GM18951 (cell line): Measurements from ENCODE around the gene FAM90A26.
"Not testable (repeated sequence)": the region's sequence is repeated elsewhere in the genome, so short reads cannot be mapped to it uniquely, and the experiment has no call there.

Experiments used
- in situ Hi-C: fragments of 300-500 bp; cut with MboI; formaldehyde crosslinking; loops from one replicate; pipeline ENCODE4 v1.12.0; 2022; ENCODE audit warnings: low sequenced_read_pairs, mixed read lengths, inconsistent platforms; ENCODE audit not compliant: unreplicated experiment

FAM90A26 gene

GRCh38 chr4:9153571-9154157, 16.5 kb upstream of the FAM90A26 start:
- in situ Hi-C loops = not testable (repeated sequence)

- in situ Hi-C loops = not testable (repeated sequence)
Observed at GRCh38 chr4:9155101-9155886, 14.9 kb upstream of the FAM90A26 start.

- in situ Hi-C loops = not testable (repeated sequence)
Observed at GRCh38 chr4:9158392-9158791, 11.8 kb upstream of the FAM90A26 start.

DNA sequence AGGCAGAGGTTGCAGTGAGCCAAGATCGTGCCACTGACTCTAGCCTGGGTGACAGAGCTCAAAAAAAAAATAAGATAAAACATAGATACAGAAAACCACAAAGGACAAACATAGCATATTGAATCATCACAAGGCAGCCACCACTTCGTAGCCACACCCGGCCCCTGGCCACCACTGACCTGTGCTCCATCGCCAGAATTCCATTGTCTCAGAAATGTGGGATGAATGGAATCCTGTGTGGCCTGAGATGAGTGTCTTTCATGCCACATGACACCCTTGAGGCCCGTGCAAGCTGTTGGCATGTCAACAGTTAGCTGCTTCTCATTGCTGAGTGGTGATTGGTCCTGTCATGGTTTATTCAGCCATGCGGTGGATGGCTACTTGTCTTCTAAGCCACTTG, 10.2 kb upstream of the FAM90A26 start:
- in situ Hi-C loops = not testable (repeated sequence)

GRCh38 chr4:9165990-9166389, 4.2 kb upstream of the FAM90A26 start:
- in situ Hi-C loops = not testable (repeated sequence)

GRCh38 chr4:9210357-9210756, 40.1 kb downstream of the FAM90A26 start, which contains the start of gene USP17L10:
TSS of gene USP17L10 (plus strand) at chr4:9210657. CDS start at chr4:9210657, 0 bp downstream.
- in situ Hi-C loops = not testable (repeated sequence)

GRCh38 chr4:9214701-9215100, 44.5 kb downstream of the FAM90A26 start:
- in situ Hi-C loops = not testable (repeated sequence)

GRCh38 chr4:9215105-9215504, 44.9 kb downstream of the FAM90A26 start, which contains the start of gene USP17L11:
TSS of gene USP17L11 (plus strand) at chr4:9215405. CDS start at chr4:9215405, 0 bp downstream.
- in situ Hi-C loops = not testable (repeated sequence)

GRCh38 chr4:9219852-9220251, 49.6 kb downstream of the FAM90A26 start, which contains the start of gene USP17L12:
TSS of gene USP17L12 (plus strand) at chr4:9220152. CDS start at chr4:9220152, 0 bp downstream.
- in situ Hi-C loops = not testable (repeated sequence)

DNA sequence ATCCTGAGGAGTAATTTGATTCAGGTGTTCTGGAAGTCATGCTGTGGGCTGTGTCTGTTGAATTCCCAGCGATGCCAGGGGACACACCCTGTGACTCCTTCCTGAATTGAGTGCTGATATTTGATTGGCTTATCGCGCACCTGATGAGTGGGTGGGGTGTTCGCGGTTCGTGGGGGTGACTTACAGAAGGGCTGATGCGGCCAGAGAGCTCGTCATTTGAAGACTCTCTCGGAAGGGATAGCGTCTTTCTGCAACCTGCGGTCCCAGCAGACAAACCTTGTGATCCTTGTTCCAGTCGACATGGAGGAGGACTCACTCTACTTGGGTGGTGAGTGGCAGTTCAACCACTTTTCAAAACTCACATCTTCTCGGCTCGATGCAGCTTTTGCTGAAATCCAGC, 54.4 kb downstream of the FAM90A26 start, which contains the start of gene USP17L13:
Gene USP17L13, plus strand, starts transcription at position 301 of the 400 bp plus-strand sequence. Its CDS starts 0 bp downstream, at position 301.
- in situ Hi-C loops = not testable (repeated sequence)
